Measurements from ENCODE around the gene CTNNA2. TPM values are rescaled to one million over a fixed set of nuclear protein-coding genes. Genes with fewer than 3 reads are reported as not detected.

The CTNNA2 gene
- total RNA-seq, 1 donor from 2014 or later, result 2.9 TPM

- DNase-seq (ENCODE audit: extremely low spot score in 2 of 2), result no peak
- H3K4me1 ChIP-seq, result no peaks in the 10 kb centered on the region
These were observed 726.0 kb downstream of the CTNNA2 start for GRCh38 chr2:80238692-80239469.

GRCh38 chr2:80242355-80242910 is 729.6 kb downstream of the CTNNA2 start:
- H3K27me3 ChIP-seq, result no peaks in the 10 kb centered on the region
- no peaks in the 10 kb centered on the region for H3K9me3 ChIP-seq
- no peak for DNase-seq (ENCODE audit: extremely low spot score in 2 of 2)
- H3K36me3 ChIP-seq, result no peaks in the 10 kb centered on the region
- H3K4me1 ChIP-seq, result no peaks in the 10 kb centered on the region
- TF ChIP-seq POLR2A (IDR thresholded peaks at IDR 0.05), result no peak
- TF ChIP-seq CTCF (IDR thresholded peaks at IDR 0.05), result no peak
- TF ChIP-seq POLR2AphosphoS5 (IDR thresholded peaks at IDR 0.05; ENCODE audit: insufficient read depth in 1 of 2, low read depth in 1 of 2), result no peak
- intact Hi-C loops (cut with DNase I), result no loop called here
- no peak overlapping the region for H3K4me3 ChIP-seq
- no peak overlapping the region for H3K27ac ChIP-seq

More at GRCh38 chr2:80238692-80239469, 726.0 kb downstream of the CTNNA2 start:
- intact Hi-C loops (cut with DNase I), result no loop called here
- Histone ChIP-seq H3K27ac (no peak overlapping the region), H3K4me3 (no peak overlapping the region), H3K27me3 (no peaks in the 10 kb centered on the region), H3K9me3 (no peaks in the 10 kb centered on the region), H3K36me3 (no peaks in the 10 kb centered on the region)
- no peak for TF ChIP-seq POLR2AphosphoS5 (IDR thresholded peaks at IDR 0.05; ENCODE audit: insufficient read depth in 1 of 2, low read depth in 1 of 2)
- TF ChIP-seq CTCF (IDR thresholded peaks at IDR 0.05), result peak in 1 of 3 experiments; percentile 20
- no peak for TF ChIP-seq POLR2A (IDR thresholded peaks at IDR 0.05)

GRCh38 chr2:80244905-80245584 is 732.2 kb downstream of the CTNNA2 start:
- Histone ChIP-seq H3K27me3 (no peaks in the 10 kb centered on the region), H3K27ac (no peak overlapping the region), H3K9me3 (no peaks in the 10 kb centered on the region), H3K36me3 (no peaks in the 10 kb centered on the region), H3K4me3 (no peak overlapping the region), H3K4me1 (no peaks in the 10 kb centered on the region)
- intact Hi-C loops (cut with DNase I), result no loop called here
- no peak for TF ChIP-seq CTCF (IDR thresholded peaks at IDR 0.05)
- no peak for TF ChIP-seq POLR2AphosphoS5 (IDR thresholded peaks at IDR 0.05; ENCODE audit: insufficient read depth in 1 of 2, low read depth in 1 of 2)
- TF ChIP-seq POLR2A (IDR thresholded peaks at IDR 0.05), result no peak
- no peak for DNase-seq (ENCODE audit: extremely low spot score in 2 of 2)

- intact Hi-C loops (cut with DNase I), result no loop called here
- no peaks in the 10 kb centered on the region for H3K27me3 ChIP-seq
- H3K4me3 ChIP-seq, result no peak overlapping the region
- no peak overlapping the region for H3K27ac ChIP-seq
- H3K36me3 ChIP-seq, result no peaks in the 10 kb centered on the region
- no peaks in the 10 kb centered on the region for H3K9me3 ChIP-seq
- TF ChIP-seq POLR2AphosphoS5 (IDR thresholded peaks at IDR 0.05; ENCODE audit: insufficient read depth in 1 of 2, low read depth in 1 of 2) (no peak), POLR2A (IDR thresholded peaks at IDR 0.05) (no peak), CTCF (IDR thresholded peaks at IDR 0.05) (no peak)
- no peak for DNase-seq (ENCODE audit: extremely low spot score in 2 of 2)
- H3K4me1 ChIP-seq, result no peaks in the 10 kb centered on the region
These were observed 733.7 kb downstream of the CTNNA2 start for GRCh38 chr2:80246534-80246933.

All from vagina (tissue), 2 donors.